A375 (cell line): ENCODE data around the gene TTC9B. TPM values are rescaled to one million over a fixed set of nuclear protein-coding genes. Genes with fewer than 3 reads are reported as not detected.

ENCODE experiments used
- total RNA-seq: library from RNA; depleted of rRNA; stranded (reverse); fragments of >200 nt; shearing (Covaris generic); gene quantifications from 2 replicates; pipeline ENCODE4 v1.2.3, GENCODE V29; 2014; rRNA removed

The TTC9B gene
- total RNA-seq: 0.27 and 0.72 TPM in 2 replicates

DNA sequence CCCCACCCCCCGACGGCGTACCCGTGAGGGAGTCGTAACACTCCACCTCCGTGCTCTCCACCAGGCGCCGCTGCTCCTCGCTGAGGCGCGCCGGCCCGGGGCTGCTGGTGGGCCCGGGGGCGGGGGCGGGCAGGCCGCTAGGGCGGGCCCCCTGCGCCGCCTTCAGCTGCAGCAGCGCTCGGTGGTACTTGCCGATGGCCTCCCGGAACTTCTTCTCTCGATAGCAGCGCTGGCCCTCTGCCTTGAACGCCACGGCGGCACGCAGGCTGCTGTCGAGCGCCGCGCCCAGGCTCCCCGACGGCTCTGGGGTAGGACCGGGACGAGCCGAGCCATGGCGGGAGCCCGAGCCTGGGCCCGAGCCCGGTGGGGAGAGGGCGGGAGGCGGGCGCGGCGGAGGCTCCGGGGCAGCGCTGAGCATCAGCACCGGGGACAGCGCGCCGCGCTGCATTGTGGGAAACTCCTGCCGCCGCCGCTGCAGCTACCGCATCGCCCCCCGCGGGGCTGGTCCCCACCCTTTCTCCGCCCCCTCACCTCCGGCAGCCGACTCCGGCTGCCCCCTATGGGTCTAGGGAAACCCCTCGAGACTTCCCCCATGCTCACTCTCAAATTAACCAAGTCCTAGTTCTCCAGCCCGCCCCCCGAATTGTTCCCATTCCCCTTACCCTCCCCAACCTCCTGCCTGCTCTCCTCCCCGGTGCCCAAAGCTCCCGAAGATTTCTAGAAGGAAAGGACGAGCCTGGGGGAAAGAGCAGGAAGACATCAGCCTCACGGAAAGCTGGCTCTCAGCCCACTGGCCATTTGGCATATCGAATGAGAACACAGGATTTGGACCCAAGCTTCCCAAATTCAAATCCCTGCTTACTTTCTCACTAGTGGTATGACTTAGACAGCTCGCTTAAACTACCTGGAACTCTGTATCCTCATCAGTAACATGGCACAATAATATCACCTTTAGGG, at the start of gene TTC9B:
TTC9B (minus strand) TSS at position 451 of the 957 bp plus-strand sequence; CDS start at position 448, 3 bp downstream.

DNA sequence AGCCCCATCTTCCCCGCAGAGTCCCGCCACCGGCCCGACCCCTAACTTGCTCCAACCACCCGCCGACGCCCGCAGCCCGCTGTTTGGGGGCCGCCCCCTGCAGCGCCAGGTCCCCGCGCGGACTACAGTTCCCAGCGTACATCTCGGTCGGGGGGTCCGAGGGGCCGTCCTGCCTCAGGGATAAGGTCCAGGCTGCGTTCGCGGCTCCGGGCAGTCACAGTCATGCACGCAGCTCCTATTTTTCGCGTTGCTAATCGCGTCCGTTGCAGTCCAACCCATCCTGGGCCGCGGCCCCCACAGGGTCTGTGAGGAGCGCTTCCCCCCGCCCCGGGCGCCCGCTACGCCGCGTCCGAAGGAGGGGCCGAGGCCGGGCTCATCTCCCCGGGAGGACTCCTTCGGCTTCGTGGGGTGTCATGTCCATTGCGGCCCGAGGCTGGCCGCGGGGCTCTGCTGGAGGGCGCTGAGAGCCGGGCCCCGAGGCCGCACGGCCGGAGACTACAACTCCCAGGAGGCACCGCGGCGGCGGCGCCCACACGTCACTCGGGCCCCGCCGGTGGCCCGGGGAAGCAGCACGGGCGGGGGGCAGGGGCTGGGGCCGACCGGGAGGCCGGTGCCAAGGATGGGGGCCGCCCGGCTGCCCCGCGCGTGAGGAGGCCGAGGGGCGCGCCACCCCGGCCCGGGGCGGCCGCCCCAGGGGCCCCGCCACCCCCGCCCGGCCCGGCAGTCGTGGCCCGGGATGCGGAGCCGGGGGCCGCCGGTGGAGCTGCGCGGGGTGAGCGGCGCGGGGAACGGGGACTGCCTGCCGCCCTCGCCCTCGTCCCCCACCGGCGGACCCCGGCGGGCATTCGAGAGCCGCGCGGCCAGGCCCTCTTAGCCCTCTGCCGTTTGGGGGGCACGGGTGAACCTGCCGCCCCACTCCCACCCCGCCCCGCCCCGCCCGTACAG, 27.0 kb downstream of the TTC9B start, which contains the start of gene MAP3K10:
MAP3K10 (plus strand) TSS at position 536 of the 945 bp plus-strand sequence. CDS start 606 bp downstream, outside the sequence.

Other genes with a start within 250 kb of the TTC9B start
- gene PSMC4, start 247.2 kb downstream of the TTC9B start, total RNA-seq: 264 and 269 TPM in 2 replicates
- gene ZNF546, start 221.3 kb downstream of the TTC9B start, total RNA-seq: 0.61 and 1.4 TPM in 2 replicates
- gene ZNF780B, start 162.2 kb downstream of the TTC9B start, total RNA-seq: 15.1 and 30.4 TPM in 2 replicates
- gene ZNF780A, start 127.4 kb downstream of the TTC9B start, total RNA-seq: 5.7 and 17.9 TPM in 2 replicates
- gene MAP3K10, start 27.0 kb downstream of the TTC9B start, total RNA-seq: 15.7 and 19.6 TPM in 2 replicates
- not detected in 2 replicates for gene CCNP, start 8.3 kb upstream of the TTC9B start, total RNA-seq
- gene AKT2, start 67.0 kb upstream of the TTC9B start, total RNA-seq: 99.1 and 100 TPM in 2 replicates
- 15.9 and 19.0 TPM in 2 replicates for gene C19orf47, start 130.0 kb upstream of the TTC9B start, total RNA-seq
- 127 and 131 TPM in 2 replicates for gene PLD3, start 130.3 kb upstream of the TTC9B start, total RNA-seq
- 0.19 TPM in 1 of 2 replicates, not detected in the other for gene HIPK4, start 171.8 kb upstream of the TTC9B start, total RNA-seq
- 1.2 and 1.7 TPM in 2 replicates for gene PRX, start 195.0 kb upstream of the TTC9B start, total RNA-seq
- gene SERTAD1, start 207.6 kb upstream of the TTC9B start, total RNA-seq: 23.8 and 25.6 TPM in 2 replicates
- gene SERTAD3, start 226.0 kb upstream of the TTC9B start, total RNA-seq: 4.0 and 5.6 TPM in 2 replicates
- gene BLVRB, start 247.4 kb upstream of the TTC9B start, total RNA-seq: 41.0 and 52.6 TPM in 2 replicates
- 0.27 and 0.75 TPM in 2 replicates for gene SPTBN4, start 248.6 kb upstream of the TTC9B start, total RNA-seq